GM12864 (cell line): ENCODE data around the gene PEMT.

ENCODE experiments used
- DNase-seq: peaks from one replicate; pipeline ENCODE4 v3.0.0-alpha.2; 2011; ENCODE audit warnings: low read depth
- H3K4me3 ChIP-seq: 2 replicates; pipeline ENCODE4 v1.5.1; 2011; ENCODE audit warnings: mild to moderate bottlenecking, low read depth, low read length, control low read depth
- CTCF ChIP-seq: IDR thresholded peaks from 2 replicates; pipeline ENCODE4 v1.5.1; 2011; ENCODE audit warnings: low read depth, mild to moderate bottlenecking, moderate library complexity, low read length, control low read depth, inconsistent platforms; ENCODE audit errors: missing control alignments

PEMT gene

GRCh38 chr17:17462048-17462824 lies 129.3 kb downstream of the PEMT start:
- no peak overlapping the region for H3K4me3 ChIP-seq
- DNase-seq: no peak

DNA sequence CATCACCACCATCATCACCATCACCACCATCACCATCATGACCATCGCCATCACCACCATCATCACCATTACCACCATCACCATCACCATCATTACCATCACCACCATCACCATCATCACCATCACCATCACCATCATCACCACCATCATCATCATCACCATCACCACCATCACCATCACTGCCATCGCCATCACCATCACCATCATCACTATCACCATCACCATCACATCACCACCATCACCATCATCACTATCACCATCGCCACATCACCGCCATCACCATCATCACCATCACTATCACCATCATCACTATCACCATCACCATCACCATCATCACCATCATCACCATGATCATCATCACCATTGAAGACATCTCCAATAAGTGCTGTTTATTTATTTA lies 131.5 kb downstream of the PEMT start:
- TF ChIP-seq CTCF: no peak
- DNase-seq: no peak
- no peak overlapping the region for H3K4me3 ChIP-seq

More at GRCh38 chr17:17462048-17462824, 129.3 kb downstream of the PEMT start:
- no peak for TF ChIP-seq CTCF

DNA sequence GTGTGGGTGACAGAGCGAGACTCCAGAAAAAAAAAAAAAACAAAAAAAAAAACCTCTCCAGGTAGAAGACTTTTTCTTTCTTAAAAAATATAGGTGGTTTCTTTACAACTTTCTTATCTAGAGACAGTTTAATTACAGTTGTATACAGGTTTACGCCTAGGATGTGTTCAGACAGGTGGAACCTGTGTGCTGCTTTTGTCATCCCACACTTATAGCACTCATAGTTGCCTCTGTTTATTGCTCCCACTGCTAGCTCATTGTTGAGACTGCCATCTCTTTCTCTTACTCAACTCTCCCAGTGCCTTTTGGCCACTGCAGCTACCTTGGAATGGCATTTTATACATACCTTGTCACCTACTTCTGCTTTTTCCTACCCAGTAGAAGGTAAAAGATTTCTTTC lies 133.8 kb downstream of the PEMT start:
- no peak for DNase-seq
- no peak for TF ChIP-seq CTCF
- no peak overlapping the region for H3K4me3 ChIP-seq

DNA sequence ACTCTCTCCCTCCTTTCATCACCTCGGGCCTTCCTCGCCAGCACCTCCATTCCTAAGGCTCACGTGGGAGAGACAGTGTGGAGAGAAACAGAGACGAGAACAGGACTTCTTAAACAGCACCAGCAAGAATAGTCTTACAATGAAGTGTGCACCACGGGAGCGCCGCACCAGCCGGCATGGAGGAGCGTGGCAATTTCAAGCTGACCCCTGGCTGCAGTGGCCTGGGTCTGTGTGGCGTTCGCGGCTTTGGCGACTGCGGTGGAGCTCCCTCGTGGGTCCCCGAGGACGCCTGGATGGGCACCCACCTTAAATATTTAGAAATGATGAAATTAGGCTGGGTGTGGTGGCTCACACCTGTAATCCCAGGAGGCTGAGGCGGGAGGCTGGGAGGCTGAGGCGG lies 135.3 kb downstream of the PEMT start:
- no peak overlapping the region for H3K4me3 ChIP-seq
- no peak for TF ChIP-seq CTCF

More for the DNA sequence above, 135.3 kb downstream of the PEMT start:
- no peak for DNase-seq
